Common myeloid progenitor, CD34-positive (primary cell): ENCODE results near the gene ZNF714.

Experiments used
- CTCF ChIA-PET: fragments of 350-600 bp; sonication (Branson Sonifier 250); formaldehyde crosslinking; loops from one replicate; lab custom pipeline; 2021; ENCODE audit warnings: antibody characterized with exemption; lab: Charles Lee
- POLR2A ChIA-PET: fragments of 350-600 bp; sonication (Branson Sonifier 250); formaldehyde crosslinking; loops from one replicate; lab custom pipeline; 2021; ENCODE audit warnings: antibody characterized with exemption; lab: Charles Lee
- DNase-seq, 3 donors: peaks; one replicate each; pipeline versions ENCODE4 v3.0.0 to v3.0.0-alpha.2; 2013
- H3K27ac ChIP-seq, 2 experiments: 1 replicate in 1 of 2; 2 replicates in 1 of 2; pipeline ENCODE4 v1.7.0; 2013; ENCODE audit warnings: inconsistent platforms in 2 of 2, low read length in 2 of 2, mild to moderate bottlenecking in 2 of 2, low read depth in 1 of 2, moderate library complexity in 1 of 2; ENCODE audit not compliant: severe bottlenecking in 2 of 2, insufficient read depth in 1 of 2, poor library complexity in 1 of 2
- H3K27me3 ChIP-seq, 5 experiments: replicated peaks in 2 of 5; 1 replicate in 3 of 5; 2 replicates in 2 of 5; pipeline versions ENCODE4 v1.6.1 to v1.7.0; 2013; ENCODE audit warnings: low read length in 4 of 5, mild to moderate bottlenecking in 2 of 5, moderate library complexity in 2 of 5, inconsistent platforms in 1 of 5; ENCODE audit not compliant: insufficient read depth in 5 of 5, control insufficient read depth in 4 of 5
- H3K36me3 ChIP-seq, 4 experiments: 1 replicate in 2 of 4; 2 replicates in 2 of 4; pipeline versions ENCODE4 v1.6.1 to v1.7.0; 2013; ENCODE audit warnings: low read length in 3 of 4, control low read depth in 1 of 4, mild to moderate bottlenecking in 1 of 4; ENCODE audit not compliant: control insufficient read depth in 4 of 4, insufficient read depth in 4 of 4
- H3K4me1 ChIP-seq, 4 experiments: 1 replicate in 3 of 4; 2 replicates in 1 of 4; pipeline versions ENCODE4 v1.6.1 to v1.7.1; 2013; ENCODE audit warnings: low read length in 3 of 4, mild to moderate bottlenecking in 3 of 4, control low read depth in 1 of 4, inconsistent platforms in 1 of 4, moderate library complexity in 1 of 4; ENCODE audit not compliant: control insufficient read depth in 4 of 4, insufficient read depth in 4 of 4; ENCODE audit errors: control extremely low read depth in 1 of 4
- H3K4me3 ChIP-seq, 7 experiments: 1 replicate in 4 of 7; 2 replicates in 3 of 7; pipeline versions ENCODE4 v1.5.1 to v1.7.0; 2013; ENCODE audit warnings: mild to moderate bottlenecking in 7 of 7, low read length in 6 of 7, moderate library complexity in 6 of 7, inconsistent platforms in 2 of 7, low read depth in 2 of 7, control low read depth in 1 of 7; ENCODE audit not compliant: insufficient read depth in 4 of 7, control insufficient read depth in 1 of 7; ENCODE audit errors: extremely low read depth in 1 of 7
- H3K9me3 ChIP-seq, 5 experiments: 1 replicate in 4 of 5; 2 replicates in 1 of 5; pipeline versions ENCODE4 v1.6.1 to v1.7.1; 2013; ENCODE audit warnings: low read length in 4 of 5, mild to moderate bottlenecking in 2 of 5, inconsistent platforms in 1 of 5, low read depth in 1 of 5, moderate library complexity in 1 of 5; ENCODE audit not compliant: control insufficient read depth in 4 of 5, insufficient read depth in 2 of 5; ENCODE audit errors: control extremely low read depth in 1 of 5
- WGBS: methylation state at CpG from one replicate; pipeline ENCODE4 v1.1.5; 2013; ENCODE audit not compliant: insufficient coverage; 5-methylcytosine and 5-hydroxymethylcytosine counted together

Gene ZNF714

GRCh38 chr19:21164541-21164940 lies 82.5 kb downstream of the ZNF714 start:
- Histone ChIP-seq H3K27ac (no peak overlapping the region), H3K4me3 (no peak overlapping the region), H3K27me3 (no peaks in the 10 kb centered on the region), H3K36me3 (peaks cover 20 to 81% (median 54%) of the 10 kb centered on the region in 4 experiments), H3K4me1 (no peaks in the 10 kb centered on the region), H3K9me3 (peaks cover 0 to 31% (median 23%) of the 10 kb centered on the region in 5 experiments)
- DNase-seq: no peak
- POLR2A ChIA-PET: no interaction called here
- CTCF ChIA-PET: no interaction called here
- WGBS: 100% methylated on average over 5 of the region's 5 CpGs

- H3K4me1 ChIP-seq: no peaks in the 10 kb centered on the region
- POLR2A ChIA-PET: no interaction called here
- no peak for DNase-seq
Observed at GRCh38 chr19:21166436-21166835, 84.4 kb downstream of the ZNF714 start.

More at GRCh38 chr19:21166436-21166835, 84.4 kb downstream of the ZNF714 start:
- peaks cover 0 to 28% (median 13%) of the 10 kb centered on the region in 5 experiments for H3K9me3 ChIP-seq
- CTCF ChIA-PET: no interaction called here
- no peak overlapping the region for H3K4me3 ChIP-seq
- H3K36me3 ChIP-seq: peaks cover 23 to 84% (median 54%) of the 10 kb centered on the region in 4 experiments
- no peaks in the 10 kb centered on the region for H3K27me3 ChIP-seq
- WGBS: no CpG with 5 or more reads among the region's 2 CpGs
- H3K27ac ChIP-seq: no peak overlapping the region
